HK-2 (cell line): Measurements from ENCODE around the gene TMEM217.
"Not testable (repeated sequence)": the region's sequence is repeated elsewhere in the genome, so short reads cannot be mapped to it uniquely, and the experiment has no call there.

ENCODE experiments used
- DNase-seq: peaks from one replicate; pipeline ENCODE4 v3.0.0-alpha.2; 2018; ENCODE audit not compliant: unreplicated experiment

TMEM217 gene

DNA sequence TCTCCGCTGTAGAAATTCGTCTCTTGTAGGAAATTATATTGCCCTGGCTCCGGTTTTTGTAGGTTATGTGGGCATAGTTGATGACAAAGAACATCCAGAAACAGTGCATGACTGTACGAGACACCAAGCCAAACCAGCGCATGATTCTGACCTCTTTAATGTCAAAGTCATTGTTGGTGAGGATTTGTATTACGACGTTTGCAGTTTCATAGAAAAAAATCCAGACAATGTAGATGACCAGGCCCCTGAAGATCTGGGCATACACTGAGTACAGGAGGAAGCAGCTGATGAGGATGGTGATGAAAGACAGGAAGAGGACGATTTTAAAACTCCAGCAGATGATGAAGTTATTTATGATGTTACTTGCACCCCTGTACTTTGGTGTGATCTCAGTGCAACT lies 39.4 kb downstream of the TMEM217 start:
- no peak for DNase-seq

DNA sequence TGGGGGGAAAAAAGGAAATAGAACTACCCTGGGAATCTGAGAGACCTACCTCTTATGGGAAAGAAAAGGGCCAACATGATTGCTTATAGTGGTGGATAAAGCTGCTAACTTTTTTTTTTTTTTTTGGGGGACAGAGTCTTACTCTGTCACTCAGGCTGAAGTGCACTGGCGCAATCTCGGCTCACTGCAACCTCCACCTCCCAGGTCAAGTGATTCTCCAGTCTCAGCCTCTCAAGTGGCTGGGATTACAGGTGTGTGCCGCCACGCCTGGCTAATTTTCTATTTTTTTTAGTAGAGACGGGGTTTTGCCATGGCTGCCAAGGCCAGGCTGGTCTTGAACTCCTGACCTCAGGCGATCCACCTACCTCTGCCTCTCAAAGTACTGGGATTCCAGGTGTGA lies 39.9 kb downstream of the TMEM217 start:
- no peak for DNase-seq

DNA sequence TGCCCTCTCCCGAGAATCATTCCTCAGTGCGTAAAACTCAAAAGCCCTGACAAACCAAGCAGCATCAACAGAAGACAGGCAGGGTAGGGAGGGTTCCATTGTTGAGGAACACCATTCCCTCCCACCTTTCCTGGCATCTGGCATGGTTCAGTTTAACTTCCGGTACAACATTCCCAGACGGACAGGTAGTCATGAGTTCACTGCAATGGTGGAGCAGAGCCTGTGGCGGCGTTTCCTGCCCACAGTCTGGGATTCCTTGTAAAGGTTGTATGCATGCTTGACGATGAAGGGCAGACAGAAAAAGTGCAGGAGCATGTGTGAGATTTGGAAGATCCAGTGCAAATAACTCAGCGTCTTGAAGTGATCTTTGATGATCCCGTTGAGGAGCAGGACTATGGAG lies 45.7 kb downstream of the TMEM217 start:
- no peak for DNase-seq

DNA sequence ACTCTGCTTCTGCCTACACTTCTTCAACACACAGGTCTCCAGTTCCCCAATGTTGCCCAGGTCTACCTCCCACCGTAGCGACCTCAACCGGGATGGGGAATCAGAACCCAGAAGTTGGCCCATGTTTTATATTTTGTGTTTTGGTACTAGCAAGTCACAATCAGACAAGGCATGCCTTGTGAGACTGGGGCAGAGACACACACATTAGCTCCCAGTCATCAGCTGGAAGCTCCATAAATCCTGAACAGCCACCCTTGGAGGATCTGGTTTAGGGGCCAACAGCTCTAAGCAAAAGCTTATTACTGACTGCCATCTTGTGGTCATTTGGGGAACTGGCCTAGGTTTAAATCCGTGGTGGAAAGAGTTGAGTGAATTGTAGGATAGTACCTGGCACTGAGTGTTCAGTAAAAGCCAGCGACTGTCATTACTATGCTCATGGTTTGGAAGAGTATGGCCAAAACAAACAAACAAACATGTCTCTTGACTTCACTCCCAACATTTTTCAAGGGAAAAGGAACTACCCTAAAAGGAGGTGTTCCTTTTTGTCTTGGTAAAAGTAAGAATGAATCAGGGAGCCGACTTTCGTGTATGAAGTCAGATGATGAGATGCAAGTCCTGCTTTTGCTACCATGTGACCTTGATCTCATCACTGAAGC lies 47.5 kb downstream of the TMEM217 start:
- peak; percentile 74 for DNase-seq

DNA sequence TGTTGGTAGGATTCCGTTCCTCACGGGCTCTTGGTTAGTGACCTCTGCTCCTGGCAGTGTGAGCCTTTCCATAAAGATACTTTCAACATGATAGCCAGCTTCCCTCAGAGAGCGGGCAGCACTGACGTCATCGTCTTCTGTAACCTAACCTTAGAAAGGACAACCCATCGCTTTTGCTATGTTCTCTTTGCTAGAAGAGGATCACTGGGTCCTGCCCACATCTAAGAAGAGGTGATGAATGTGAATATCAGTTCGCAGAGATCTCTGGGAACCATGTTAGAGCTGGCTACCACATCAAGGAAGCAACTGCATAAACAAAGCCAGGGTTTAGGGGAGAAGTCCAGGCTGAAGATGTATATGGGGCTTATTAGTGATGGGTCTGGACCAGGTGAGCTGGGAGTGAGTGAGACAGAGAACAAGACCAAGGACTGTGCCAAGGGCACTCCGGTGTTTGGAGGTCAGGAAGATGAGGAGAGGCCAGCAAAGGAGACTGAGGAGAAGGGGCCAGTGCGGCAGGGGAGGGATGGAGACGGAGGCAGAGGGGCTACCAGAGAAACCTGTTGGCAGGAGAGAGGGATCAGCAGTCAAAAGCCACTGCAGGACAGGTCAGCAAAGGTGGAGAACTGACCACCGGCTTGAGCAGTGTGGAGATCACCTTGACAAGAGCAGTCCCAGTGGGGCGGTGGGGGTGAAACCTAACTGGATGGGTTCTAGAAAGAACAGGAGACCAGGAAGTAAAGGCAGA lies 48.3 kb downstream of the TMEM217 start:
- DNase-seq = no peak

DNA sequence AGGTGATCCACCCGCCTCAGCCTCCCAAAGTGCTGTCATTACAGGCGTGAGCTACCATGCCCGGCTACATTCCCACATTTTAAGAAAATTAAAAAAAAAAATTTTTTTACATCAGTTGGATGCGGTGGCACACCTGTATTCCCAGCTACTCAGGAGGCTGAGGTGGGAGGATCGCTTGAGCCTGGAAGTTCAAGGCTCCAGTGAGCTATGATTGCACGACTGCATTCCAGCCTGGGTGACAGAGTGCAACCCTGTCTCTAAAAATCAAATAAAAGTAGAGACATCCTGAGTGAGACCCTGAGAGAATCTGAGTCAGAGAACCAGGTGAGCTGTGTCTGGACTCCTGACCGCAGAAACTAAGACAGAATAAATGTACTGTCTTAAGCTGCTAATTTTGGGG lies 49.2 kb downstream of the TMEM217 start:
- no peak for DNase-seq

DNA sequence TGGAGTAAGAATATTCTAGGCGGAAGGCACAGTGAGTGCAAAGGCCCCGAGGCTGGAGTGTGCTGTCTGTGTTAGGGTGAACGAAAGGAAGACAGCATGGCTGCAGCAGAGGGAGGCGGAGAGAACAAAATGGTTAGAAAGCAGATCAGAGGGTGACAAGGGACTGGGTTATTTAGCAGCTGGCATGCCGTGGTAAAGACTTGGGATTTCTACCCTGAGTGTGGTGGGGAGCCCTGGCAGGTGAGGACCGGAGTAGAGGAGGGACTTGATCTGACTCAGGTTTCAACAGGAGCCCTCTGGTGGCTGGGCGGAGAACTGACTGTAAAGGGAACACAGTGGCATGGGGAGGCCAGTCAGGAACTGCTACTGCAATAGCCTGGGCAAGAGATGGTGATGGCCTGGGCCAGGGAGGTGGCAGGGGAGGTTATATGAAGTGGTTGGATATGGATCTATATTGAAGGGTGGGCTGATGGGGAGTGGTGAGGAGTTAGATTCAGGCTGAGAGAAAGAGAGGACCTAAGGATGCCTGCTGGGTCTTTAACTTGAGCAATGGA lies 50.0 kb downstream of the TMEM217 start:
- peak; percentile 83 for DNase-seq

DNA sequence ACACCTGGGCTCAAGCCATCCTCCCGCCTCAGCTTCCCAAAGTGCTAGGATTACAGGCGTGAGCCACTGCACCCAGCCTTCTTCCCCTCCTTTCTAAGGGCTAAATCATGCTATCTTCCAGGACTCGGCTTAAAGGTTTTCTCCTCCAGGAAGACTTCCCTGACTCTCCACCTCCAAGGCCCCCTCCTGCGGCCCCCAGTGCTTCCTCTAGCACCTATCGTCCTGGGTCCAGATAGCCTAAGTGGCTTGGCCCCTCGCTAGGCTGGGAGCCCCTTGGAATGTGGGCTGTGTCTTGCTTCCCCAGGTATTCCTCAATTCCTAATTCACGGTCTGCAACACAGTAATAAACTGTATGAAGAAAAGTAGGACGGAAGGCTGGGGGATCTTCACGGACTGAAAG lies 51.3 kb downstream of the TMEM217 start:
- DNase-seq = no peak

DNA sequence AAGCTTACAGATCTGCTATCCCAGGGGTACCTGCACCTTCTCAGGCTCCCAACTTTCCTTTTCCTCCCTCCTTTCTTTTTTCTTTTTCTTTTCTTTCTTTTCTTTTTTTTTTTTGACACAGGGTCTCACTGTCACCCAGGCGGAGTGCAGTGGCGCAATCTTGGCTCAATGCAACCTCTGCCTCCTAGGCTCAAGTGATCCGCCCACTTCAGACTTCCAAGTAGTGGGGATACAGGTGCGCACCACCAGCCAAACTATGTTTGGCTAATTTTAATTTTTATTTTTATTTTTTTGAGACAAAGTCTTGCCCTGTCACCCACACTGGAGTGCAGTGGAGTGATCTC lies 52.0 kb downstream of the TMEM217 start:
- DNase-seq = no peak

DNA sequence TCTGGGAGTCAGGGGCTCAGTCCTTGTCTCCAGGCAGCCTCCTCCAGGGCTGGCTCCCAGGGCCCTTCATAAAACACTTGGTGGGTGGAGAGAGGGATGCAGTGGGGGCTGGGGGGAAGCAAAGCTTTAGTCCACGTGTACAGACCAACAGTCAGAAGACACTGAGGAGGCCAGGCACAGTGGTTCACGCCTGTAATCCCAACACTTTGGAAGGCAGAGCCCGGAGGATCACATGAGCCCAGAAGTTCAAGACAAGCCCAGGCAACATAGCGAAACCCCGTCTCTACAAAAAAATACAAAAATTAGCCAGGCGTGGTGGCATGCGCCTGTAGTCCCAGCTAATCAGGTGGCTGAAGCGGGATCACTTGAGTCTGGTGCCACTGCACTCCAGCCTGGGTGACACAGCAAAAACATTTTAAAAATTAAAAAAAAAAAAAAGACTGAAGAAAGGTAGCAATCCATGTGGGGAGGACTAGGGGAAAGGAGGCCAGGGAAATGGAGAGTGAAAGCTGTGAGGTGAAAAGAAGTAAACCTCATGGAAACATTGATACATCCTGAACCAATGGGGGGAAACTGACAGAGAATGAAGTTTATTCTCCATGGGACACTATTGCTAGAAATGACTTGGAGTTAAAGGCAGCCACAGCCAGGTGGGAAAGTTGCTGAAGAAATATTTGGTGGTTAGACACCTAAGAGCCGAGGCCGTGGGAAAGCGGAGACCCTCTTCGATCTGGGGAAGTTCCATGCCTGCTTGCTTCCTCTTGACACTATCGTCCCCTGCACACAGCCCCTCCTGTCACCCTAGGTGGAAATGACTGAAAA lies 52.6 kb downstream of the TMEM217 start:
- DNase-seq = no peak

DNA sequence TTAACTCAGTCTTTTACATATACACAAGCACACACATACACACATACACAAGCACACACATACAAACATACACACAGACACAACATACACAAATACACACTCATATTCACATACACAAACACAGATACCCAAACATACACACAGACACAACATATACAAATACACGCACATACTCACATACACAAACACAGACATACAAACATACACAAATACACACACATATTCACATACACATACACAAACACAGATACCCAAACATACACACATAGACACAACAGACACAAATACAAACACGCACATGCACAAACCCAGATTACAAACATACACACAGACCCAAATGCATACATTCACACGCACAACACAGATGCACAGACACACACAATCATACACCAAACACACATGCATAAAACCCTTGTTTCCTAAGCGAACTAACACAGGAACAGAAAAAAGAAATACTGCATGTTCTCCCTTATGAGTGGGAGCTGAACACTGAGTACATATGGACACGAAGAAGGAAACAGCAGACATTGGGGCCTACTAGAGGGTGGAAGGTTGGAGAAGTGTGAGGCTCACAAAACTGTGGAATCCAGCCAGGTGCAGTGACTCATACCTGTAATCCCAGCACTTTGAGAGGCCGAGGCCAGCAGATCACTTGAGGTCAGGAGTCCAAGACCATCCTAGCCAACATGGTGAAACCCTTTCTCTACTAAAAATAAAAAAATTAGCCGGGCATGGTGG lies 53.8 kb downstream of the TMEM217 start:
- peak; percentile 32 for DNase-seq

DNA sequence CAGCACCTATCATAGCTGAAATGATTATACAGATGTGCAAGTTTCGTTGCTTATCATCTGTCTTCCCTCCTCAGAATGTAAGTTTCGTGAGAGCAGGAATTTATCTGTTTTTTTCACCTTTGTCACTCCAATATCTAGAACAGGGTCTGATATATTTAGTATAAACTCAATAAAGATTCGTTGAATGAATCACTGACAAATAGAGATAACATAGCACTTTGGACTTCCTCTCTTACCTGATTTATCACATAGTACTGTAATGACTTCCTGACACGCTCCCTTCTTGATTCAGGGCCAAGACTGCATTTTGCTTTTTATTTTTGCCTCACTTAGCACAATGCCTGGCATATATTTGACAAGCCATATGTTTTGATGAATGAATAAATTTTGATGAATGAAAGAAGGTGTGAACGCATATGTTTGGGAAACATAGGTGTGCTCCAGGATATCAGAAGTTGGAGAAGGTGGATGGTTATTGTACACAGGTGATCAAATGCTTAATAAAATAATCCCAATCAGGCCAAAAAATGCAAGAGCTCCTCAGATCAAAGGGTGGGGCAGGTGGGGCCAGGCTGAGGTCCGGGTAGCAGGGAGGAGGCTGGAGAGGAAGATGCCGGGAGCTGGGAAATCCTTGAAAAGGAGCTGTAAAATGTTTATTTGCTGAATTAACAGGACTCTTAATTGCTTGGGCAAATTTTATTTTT lies 55.0 kb downstream of the TMEM217 start:
- no peak for DNase-seq

DNA sequence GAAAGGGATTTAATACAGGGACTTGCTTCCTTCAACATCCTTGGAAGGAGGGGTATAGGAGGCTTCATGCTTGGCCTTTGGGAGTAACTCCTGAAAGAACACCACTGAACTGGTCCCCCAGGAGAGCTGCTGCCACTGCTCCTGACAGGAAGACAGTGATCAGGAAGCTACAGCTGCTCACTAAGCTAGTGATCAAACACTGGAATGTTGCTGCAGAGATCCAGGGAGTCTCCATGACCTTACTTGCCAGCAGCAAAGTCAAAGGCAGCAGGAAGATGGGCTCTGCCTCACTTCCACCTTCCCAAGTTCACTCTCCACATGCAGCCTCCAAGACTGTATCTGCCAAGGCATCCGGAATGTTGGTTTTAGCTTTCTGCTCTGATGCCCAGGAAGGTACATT lies 56.2 kb downstream of the TMEM217 start:
- no peak for DNase-seq

DNA sequence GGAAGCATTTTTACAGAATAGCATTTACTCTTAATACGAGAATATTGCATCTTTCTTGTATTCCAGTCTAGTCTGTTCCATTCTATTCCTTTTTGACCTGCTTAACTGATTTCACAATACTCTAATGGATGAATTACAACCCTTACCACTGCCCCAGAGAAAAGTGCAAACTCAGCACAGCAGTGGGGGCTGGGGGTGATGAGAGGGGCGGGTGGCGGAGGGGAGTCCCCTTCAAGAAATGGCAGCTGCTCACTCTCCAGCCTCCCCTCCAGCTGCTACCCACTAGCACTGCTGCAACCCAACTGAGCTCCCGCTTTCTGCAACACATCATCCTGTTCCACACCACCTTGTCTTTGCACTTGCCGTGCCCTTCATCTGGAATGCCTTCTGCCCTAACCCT lies 57.9 kb downstream of the TMEM217 start:
- no peak for DNase-seq

DNA sequence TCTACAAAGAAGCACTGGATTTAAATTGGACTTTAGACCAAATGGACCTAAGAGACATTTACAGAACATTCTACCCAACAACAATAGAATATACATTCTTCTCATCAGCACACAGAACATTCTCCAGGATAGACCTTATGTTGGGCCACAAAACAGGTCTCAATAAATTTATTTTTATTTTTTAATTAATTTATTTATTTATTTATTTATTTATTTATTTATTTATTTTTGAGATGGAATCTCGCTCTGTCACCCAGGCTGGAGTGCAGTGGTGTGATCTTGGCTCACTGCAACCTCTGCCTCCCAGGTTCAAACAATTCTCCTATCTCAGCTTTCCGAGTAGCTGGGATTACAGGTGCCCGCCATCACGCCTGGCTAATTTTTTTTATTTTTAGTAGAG lies 61.5 kb downstream of the TMEM217 start:
- not testable (repeated sequence) for DNase-seq

DNA sequence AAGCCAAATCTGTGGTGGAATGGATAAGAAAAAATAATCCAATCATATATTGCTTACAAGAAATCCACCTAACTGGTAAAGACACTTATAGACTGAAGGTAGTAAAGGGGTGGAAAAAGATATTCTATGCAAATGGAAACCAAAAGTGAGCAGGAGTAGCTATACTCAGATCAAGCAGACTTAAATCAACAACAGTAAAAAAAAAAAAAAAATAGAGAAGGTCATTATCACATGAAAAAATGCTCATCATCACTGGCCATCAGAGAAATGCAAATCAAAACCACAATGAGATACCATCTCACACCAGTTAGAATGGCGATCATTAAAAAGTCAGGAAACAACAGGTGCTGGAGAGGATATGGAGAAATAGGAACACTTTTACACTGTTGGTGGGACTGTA lies 63.1 kb downstream of the TMEM217 start:
- DNase-seq = not testable (repeated sequence)

DNA sequence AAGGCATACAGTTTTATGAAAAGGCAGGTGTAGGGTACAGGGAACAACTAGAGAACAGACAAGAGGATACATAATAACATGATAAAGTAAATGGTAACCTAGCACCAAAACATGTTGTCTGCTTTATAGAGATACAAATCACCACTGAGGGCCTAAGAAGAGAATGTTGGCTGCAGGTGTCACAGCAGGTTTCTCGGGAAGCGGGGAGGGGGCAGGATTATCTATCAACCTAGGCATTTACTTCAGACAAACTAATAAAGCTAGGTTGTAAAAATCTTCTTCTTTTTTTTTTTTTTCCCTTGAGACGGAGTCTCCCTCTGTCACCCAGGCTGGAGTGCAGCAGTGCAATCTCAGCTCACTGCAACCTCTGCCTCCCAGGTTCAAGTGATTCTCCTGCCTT lies 65.3 kb downstream of the TMEM217 start:
- no peak for DNase-seq

DNA sequence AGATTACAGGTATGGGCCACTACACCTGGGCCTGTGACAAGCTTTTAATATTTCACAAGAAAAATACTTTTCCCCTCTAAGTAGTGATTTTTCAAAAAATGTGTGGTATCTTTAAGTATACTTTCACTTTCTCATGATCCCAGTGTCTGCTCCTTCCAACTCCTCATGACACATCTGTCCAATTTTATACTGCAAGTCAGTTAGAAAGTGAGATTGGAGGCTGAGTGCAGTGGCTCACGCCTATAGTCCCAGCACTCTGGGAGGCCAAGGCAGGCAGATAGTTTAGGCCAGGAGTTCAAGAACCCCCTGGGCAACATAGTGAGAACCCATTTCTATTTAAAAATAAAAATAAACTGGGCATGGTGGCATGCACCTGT lies 67.8 kb downstream of the TMEM217 start:
- DNase-seq = no peak

DNA sequence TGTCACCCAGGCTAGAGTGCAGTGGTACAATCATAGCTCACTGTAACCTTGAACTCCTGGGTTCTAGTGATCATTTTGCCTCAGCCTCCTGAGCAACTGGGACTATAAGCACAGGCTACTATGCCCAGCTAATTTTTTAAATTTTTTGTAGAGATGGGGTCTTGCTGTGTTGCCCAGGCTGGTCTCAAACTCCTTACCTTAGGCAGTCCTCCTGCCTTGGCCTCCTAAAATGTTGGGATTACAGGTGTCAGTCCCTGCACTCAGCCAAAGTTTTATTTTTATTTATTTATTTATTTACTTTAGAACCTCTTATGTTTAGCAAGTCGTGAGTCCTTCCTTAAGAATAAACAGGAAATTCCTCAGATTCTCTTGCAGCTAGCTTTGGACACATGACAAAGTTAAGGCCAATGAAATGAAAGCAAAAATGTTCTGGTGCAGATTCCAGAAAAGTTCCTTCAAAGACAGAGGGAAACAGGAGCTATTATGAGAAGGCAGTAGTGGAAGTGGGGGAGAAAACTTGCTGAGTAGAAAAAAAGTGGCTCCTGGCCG lies 68.9 kb downstream of the TMEM217 start:
- no peak for DNase-seq

DNA sequence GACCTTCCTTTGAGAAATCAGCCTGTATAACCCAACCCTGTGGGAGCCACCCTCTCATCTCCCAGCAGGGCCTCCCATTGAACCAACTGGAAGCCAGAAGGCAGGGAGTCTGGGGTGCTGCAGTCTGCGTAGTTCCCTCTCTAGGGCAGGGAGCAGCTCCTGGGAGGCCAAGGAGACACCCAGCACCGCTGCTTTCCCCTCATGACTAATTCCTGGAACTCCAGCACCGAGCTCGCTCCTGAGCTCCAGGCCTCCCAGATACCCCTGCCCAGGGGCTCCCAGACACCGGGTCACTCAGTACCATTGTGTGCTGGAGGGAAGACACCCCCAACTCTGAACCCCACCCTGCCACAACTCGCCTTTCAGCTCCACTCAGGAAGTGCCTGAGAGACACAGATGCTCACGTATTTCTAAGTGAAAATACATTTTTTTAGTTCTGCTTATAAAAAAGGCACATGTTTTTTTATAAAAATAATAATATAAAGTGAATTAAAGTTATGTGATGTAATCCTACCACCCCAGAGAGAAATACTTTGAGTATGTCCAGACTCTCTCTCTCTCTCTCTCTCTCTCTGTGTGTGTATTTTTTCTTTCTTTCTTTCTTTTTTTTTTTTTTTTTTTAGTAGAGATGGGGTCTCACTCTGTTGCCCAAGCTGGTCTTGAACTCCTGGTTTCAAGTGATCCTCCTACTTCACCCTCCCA lies 70.5 kb downstream of the TMEM217 start:
- no peak for DNase-seq
